GM12874 (cell line): ENCODE results near the gene ZFC3H1.

Experiments used
- TF ChIP-seq, protein P1 (sequence below): IDR thresholded peaks from 2 replicates; pipeline ENCODE4 v1.5.1; 2011; ENCODE audit warnings: low read depth, mild to moderate bottlenecking, control low read depth, low read length, moderate library complexity; ENCODE audit not compliant: insufficient read depth

Gene ZFC3H1

DNA sequence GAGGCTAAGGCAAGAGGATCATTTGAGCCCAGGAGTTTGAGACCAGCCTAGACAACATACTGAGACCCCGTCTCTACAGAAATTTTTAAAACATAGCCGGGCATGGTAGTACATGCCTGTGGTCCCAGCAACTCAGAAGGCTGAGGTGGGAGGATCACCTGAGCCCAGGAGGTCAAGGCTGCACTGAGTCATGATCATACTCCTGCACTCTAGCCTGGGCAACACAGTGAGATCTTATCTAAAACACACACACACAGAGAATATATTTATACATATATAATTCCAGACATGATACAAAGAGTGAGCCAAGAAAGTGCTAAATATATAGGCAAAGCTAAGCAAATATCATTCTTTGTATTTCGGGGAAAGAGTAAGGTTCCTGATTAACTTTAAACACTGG is 9.4 kb downstream of the ZFC3H1 start:
- TF ChIP-seq, protein P1, sequence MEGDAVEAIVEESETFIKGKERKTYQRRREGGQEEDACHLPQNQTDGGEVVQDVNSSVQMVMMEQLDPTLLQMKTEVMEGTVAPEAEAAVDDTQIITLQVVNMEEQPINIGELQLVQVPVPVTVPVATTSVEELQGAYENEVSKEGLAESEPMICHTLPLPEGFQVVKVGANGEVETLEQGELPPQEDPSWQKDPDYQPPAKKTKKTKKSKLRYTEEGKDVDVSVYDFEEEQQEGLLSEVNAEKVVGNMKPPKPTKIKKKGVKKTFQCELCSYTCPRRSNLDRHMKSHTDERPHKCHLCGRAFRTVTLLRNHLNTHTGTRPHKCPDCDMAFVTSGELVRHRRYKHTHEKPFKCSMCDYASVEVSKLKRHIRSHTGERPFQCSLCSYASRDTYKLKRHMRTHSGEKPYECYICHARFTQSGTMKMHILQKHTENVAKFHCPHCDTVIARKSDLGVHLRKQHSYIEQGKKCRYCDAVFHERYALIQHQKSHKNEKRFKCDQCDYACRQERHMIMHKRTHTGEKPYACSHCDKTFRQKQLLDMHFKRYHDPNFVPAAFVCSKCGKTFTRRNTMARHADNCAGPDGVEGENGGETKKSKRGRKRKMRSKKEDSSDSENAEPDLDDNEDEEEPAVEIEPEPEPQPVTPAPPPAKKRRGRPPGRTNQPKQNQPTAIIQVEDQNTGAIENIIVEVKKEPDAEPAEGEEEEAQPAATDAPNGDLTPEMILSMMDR: no peak

DNA sequence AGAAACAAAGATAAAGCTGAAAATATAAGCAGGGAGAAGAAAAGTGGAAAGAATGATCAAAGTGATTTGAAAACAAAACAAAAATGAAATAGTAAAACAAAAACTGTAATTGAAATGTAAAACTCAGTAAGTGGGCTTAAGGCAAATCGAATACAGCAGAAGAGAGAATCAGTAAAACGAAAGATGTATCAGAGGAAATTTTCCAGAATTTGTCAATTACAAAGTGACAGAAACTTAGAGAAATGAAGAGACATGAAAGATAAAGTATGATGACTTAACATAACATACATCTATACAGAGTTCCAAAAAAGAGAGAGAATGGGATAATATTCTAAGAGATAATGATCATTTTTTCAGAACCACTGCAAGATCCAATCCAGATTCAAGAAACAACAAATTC is 10.5 kb downstream of the ZFC3H1 start:
- TF ChIP-seq, protein P1: no peak

DNA sequence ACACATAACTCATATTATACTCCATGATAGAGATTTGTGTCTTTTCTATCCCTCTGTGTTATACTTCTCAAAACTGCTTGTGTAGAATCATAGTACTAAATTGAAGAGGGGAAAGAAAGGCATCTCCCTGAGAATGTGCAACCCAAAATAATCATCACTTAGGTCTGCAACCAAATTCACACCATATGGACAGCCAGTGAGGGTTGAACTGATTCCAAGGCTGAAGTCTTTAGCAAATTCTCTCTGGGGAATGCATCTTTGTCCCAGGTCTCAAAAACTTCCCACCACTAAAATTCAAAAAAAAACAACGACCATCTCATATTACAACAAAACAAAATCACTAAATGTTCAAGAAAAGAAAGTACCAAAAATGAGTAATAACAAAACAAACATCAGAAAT is 11.0 kb downstream of the ZFC3H1 start:
- TF ChIP-seq, protein P1: no peak

DNA sequence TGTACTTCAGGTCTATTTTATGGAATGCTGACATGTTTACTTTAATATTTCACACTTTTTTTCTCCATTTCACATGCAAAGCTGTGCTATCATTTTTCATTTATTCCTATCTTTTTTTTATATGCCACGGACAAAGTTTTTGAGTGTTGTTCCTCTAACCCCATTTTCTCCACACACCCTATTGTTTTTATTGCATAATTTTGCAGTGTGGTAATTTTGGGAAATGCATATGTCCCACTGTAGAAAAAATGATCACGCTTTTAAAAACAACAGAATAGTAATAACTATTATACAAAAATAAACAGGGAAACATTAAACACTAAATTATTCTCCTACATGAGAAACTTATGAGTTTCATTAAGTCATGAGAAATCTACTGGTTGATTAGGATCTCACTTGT is 14.2 kb downstream of the ZFC3H1 start:
- TF ChIP-seq, protein P1: no peak

DNA sequence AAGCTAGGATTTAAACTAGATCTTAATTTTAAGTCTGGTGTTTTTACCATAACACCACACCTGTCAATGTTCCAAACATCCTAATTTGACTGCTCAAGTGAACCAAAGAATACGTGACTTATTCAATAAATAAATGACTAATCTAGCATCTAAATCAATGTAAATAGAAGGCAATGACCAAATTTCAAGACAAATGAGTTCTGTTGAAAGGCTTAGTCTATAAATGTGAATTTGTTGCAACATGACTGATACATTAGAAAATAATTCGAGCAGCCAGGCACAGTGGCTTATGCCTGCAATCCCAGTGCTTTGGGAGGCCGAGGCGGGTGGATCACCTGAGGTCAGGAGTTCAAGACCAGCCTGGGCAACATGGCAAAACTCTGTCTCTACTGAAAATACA is 15.1 kb downstream of the ZFC3H1 start:
- TF ChIP-seq, protein P1: no peak

DNA sequence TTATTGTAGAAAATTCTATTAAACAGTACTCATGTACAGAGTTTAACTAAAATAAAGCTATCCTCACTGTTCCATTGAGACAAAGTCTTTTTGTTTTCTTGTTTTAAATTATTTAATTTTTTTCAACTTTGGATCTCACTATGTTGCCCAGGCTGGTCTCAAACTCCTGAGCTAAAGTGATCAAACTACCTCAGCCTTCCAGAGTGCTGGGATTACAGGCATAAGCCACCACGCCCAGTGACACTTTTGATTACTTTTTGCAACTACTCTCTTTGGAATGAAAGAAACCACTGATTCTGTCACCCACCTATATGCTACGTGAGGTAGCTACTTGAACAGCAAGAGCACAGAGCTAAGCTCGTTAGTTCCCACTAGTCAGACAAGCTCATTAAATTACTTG is 17.1 kb downstream of the ZFC3H1 start:
- TF ChIP-seq, protein P1: no peak

DNA sequence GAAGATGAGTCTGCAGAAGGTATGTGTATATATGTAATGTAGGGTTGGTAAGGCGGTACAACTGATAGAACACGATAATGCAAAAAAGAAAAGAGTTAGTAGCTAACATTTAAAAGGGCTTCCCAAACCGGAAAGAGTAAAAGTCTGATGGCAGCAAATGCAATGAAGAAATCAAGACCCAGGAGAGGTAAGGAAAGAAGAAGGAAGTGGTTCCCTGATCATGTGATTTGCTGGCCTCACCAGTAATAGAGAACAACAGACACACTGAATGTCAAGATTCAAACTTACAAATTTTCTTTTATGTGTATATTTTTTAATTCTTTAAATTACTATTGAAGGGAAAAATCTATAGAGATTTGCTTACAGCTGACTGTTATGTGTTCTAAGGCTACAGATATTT is 18.4 kb downstream of the ZFC3H1 start:
- TF ChIP-seq, protein P1: no peak

DNA sequence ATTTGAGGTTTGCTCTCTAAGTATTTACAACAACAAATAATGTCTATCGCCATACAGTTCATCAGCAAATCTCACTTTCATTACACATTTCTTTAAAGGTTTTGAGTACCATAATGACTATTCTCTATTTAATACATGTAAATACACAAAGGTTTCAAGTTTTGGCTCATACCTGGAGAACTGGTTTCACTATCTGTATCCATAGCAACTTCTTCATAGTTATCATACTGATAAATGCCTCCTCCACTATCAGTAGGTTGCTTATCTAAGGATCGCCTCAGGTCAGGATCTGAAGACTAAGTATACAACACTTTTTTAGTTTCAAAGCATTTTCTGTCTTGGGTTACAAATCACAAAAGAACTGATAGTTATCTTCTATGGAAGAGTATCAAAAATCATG is 21.4 kb downstream of the ZFC3H1 start:
- TF ChIP-seq, protein P1: no peak
